GM19467 (cell line): ENCODE data around the gene PNO1.
"Not testable (repeated sequence)": the region's sequence is repeated elsewhere in the genome, so short reads cannot be mapped to it uniquely, and the experiment has no call there.

Source experiments
- ATAC-seq: cut with Tn5 transposase; IDR thresholded peaks from one replicate; pipeline ENCODE4 v1.9.1; 2021; ENCODE audit warnings: mild to moderate bottlenecking, moderate library complexity; ENCODE audit not compliant: unreplicated experiment

Gene PNO1

GRCh38 chr2:68156419-68156818, 1.3 kb upstream of the PNO1 start:
- ATAC-seq = no peak

DNA sequence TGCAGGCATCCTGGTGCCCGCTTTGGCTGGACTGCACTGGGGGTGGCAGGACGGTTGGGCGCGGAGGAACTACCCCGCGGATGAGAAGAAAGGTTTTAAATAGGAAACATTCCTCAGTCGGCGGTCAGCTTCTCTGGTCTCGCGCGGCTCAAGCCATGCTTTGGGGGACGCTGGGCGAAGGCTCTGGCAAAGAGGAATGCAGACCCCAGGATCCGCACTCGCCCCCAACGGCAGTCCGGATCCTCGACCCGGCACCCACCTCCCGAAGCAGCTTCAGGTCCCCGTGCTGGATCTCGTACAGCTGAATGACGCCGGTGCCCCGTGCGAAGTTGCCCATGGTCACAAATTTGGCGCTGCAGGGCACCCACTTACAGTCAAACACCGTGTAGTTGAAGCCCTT, 686 bp upstream of the PNO1 start:
- peak; percentile 15 for ATAC-seq

DNA sequence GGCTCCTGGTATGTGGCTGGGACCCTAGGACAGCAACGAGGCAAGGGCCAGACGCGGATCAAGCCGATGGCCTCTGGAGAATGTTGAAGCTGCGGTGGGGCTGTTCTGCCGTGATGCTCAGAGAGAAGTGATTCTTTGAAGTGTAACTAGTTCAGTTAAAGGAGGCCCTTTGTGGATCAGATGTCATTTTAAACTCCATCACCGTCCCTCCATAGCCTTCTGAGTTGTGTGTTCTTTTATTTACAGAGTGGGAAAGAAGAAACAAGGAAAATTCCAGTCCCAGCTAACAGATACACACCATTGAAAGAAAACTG, 403 bp downstream of the PNO1 start:
- ATAC-seq = no peak

DNA sequence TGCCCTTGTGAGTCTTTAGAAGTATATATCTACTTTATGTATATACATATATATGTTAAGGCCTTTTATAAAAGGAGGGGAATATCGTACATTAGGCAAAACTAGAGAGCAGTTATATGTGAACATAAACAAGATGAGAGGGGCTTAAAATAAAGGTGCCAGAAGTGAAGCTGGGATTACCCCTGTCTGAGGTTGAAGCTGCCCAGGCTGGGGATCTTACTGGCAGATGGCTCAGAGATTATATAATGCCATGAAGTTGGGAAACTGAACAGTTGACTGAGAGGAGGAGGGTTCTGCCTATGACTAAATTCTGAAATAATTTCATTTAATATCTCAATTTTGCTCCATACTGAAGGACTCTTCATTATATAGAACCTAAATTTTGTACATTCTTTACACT, 6.0 kb downstream of the PNO1 start:
- ATAC-seq = no peak

DNA sequence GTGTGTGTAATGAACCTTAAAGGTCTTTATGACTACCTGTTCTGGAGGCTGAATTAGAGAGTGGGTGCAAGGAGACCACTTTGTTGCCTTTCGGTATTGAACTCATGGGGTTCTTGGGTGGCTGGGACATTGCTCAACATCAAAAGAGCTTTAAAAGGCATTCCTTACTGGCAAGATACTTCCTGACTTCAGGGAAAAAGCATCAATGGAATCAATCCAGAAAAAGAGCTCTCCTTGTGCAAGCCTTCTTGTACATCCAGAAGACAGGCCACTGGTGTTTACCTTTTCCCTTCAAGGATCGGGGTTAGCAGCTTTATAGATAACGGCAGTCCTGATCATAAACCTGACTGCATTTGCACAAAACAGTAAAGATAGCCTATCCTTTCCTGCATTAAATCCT, 9.5 kb downstream of the PNO1 start:
- no peak for ATAC-seq

GRCh38 chr2:68169308-68169707, 11.6 kb downstream of the PNO1 start:
- ATAC-seq = no peak

DNA sequence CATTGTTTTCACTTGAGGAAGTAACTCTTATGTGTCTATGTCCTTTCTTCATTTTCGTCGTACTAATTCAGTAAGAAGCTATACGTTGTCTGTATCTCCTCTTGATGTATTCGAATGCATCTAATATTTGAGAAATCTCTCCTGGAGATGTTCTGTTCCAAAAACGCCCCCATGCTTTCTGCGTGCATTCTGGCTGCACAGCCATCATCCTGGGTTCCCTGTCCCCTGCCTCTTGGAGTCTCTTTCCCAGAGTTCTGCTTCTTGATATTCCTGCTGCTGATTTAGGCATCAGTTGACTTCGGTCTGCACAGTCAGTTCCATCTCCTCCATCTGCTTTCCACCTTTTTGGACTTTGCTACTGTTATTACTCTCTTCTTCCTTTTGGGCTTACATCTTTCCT, 13.5 kb downstream of the PNO1 start:
- ATAC-seq = no peak

DNA sequence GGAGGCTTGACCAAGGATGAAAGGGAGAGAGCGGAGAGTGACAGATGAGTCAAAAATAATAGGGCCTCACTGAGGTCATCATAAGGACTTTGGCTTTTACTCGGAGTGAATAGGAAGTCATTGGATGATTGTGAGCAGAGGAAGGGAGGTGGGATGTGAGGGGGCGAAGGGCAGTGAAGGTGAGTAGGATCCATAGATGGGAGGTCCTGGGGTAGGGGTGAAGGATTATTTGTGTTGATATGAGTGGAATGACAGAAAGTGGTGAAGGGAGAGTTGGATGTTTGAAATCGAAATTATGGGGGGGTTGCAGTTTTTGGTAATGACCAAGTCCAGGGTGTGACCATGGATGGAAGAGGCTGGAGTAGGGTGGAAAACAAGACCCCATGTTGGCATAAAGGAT, 14.0 kb downstream of the PNO1 start:
- ATAC-seq = no peak

DNA sequence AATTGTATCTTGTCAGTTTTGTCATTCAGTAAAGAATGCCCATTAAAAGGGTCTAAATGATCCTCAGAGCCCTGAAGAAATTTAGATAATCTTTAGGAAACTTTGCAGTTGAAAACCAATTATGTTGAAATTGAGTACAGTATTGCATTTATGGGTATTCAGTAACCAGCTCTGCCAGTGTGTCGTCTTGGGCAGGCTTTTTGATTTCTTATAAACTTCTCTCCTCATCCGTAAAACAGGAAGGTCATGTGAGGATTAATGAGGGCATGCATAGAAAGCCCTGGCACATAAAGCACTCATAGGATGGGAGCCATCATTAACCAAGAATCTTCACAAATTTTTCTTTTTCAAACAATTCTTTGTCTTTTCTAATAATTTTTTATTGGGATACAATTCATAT, 14.8 kb downstream of the PNO1 start:
- ATAC-seq = no peak

DNA sequence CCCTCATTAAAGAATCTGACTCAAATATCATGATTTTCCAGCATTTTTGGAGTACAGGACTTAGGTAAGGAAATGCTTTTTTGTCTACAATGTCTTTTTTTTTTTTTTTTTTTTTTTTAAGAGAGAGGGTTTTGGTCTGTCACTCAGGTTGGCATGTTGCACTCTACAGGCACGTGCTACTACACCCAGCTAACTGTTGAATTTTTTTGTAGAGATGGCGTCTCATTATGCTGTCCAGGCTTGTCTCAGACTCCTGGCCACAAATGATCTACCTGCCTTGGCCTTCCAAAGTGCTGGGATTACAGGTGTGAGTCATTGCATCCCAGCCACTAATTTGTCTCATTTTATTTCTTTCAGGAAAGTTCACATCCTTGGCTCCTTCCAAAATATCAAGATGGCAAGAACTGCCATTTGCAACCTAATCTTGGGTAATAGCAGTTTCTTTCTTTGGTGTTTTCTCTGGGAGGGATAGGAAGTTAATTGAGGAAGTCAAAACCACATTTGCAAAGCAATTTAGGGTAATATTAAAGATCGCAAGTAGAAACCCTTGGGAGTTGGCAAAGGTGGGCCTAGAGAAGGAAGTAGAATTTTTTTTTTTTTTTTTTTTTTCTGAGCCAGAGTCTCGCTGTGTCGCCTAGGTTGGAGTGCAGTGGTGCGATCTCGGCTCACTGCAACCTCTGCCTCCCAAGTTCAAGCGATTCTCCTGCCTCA, 15.5 kb downstream of the PNO1 start:
- no peak for ATAC-seq

DNA sequence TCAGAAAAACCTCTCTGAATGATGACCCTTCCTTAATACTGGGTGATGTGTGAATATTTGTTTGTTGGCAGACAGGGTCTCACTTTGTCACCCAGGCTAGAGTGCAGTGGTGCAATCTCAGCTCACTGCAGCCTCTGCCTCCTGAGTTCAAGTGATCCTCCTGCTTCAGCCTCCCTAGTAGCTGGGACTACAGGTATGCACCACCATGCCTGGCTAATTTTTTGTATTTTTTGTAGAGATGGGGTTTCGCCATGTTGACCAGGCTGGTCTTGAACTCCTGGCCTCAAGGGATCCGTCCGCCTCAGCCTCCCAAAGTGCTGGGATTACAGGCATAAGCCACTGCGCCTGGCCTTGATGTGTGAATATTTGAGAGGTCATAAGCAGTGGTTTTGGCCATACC, 17.5 kb downstream of the PNO1 start:
- ATAC-seq = not testable (repeated sequence)

GRCh38 chr2:68176657-68177056, 19.0 kb downstream of the PNO1 start:
- no peak for ATAC-seq

GRCh38 chr2:68177541-68177940, 19.9 kb downstream of the PNO1 start:
- no peak for ATAC-seq

GRCh38 chr2:68178432-68178831, 20.7 kb downstream of the PNO1 start:
- ATAC-seq = no peak

- ATAC-seq = no peak
Measured at GRCh38 chr2:68178954-68179627, 21.4 kb downstream of the PNO1 start.

DNA sequence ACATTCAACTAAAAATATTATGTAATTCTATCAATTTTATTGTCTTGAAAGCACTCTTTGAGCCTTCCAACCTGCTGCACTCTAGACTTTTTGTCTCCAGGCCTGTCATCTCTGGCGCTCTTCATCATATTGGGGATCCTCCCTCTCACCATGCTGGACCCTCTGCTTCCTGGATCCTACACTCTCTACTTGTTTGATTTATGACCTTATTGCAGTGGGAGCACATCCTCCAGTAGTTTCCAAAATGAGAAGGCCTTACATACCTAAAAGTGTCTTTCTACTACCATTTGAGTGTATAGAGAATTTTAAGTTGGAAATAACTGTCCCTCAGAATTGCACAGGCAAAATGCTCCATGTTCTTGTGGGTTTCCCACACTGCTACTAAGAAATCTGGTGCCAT, 25.2 kb downstream of the PNO1 start:
- no peak for ATAC-seq

GRCh38 chr2:68185541-68186164, 28.0 kb downstream of the PNO1 start:
- ATAC-seq = no peak

DNA sequence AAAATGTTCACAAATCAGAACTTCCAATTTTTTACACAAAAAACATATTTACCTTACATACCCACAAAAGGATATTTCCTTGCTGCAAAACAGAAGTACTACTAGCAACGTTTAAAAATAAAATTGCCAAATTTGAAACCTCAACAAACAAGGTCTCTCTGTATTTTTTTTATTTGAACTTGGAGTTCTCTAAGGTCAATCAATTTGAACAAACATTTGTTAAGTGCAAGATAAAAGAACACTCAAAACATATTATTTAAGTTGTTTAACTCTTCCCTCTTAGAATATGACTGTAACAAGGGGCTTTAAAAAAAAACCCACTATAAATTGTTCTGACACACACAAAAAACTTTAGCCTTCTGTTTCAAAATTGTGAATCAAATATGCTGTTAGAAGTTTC, 29.6 kb downstream of the PNO1 start:
- ATAC-seq = no peak

DNA sequence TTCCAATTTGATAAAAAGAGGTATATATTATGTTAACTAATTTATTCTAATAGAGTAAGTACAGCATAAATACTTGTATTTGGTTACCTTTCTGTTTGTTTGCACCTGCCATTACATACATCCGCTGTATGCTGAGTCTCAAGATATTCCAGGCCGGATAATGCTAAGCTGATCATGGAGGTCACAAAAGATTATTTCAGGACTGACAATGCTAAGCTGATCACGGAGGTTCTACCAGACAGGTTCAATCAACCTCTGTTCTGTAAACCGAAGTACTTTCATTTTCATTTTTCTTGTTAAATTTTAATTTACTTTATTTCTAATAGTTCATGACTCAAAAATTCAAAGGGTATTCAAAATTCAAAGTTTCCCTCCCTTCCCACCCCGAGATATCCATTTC, 31.1 kb downstream of the PNO1 start:
- ATAC-seq = no peak

GRCh38 chr2:68189991-68190784, 32.5 kb downstream of the PNO1 start:
- ATAC-seq = no peak

GRCh38 chr2:68190991-68191731, 33.5 kb downstream of the PNO1 start:
- ATAC-seq = no peak
